ENCODE data around the gene RTKN. TPM values are rescaled to one million over a fixed set of nuclear protein-coding genes. Genes with fewer than 3 reads are reported as not detected.
A peak's percentile ranks its signal among the peaks of the same experiment; 100 is the strongest.
"Not testable (repeated sequence)": the region's sequence is repeated elsewhere in the genome, so short reads cannot be mapped to it uniquely, and the experiment has no call there.

The RTKN gene
- total and polyA plus RNA-seq, 5 donors from 2014 or later = 0.34 to 0.39 (median 0.34) TPM; not detected in 2

GRCh38 chr2:74421221-74421870, 20.4 kb downstream of the RTKN start, which contains the start of the genes C2orf81 and WDR54:
Gene C2orf81 (minus strand): TSS chr2:74421619. CDS start chr2:74421560, 59 bp downstream.
Gene WDR54 (plus strand): TSS chr2:74421730. CDS start chr2:74422154, 424 bp downstream.
- H3K27me3 Mint-ChIP-seq = peaks cover 11% of the 10 kb centered on the region
- H3K27ac Mint-ChIP-seq = peak within 1 kb of the TSS; percentile 96 to 99 (median 99)
- peak; percentile 94 to 97 for ATAC-seq (ENCODE audit: low read depth in 2 of 2)
- H3K9me3 ChIP-seq (ENCODE audit: control insufficient read depth in 2 of 2, low read length in 2 of 2) = no peaks in the 10 kb centered on the region
- no peaks in the 10 kb centered on the region for H3K27me3 ChIP-seq (ENCODE audit: control insufficient read depth, insufficient read depth, low read length)
- H3K4me3 Mint-ChIP-seq = peak within 1 kb of the TSS; percentile 88 to 99 (median 98)
- H3K27ac ChIP-seq (ENCODE audit: insufficient read depth, low read length, poor library complexity, severe bottlenecking) = peak within 1 kb of the TSS; percentile 94
- no peaks in the 10 kb centered on the region for H3K9me3 Mint-ChIP-seq
- peak; percentile 87 to 97 (median 95) for DNase-seq
- peaks cover 5% of the 10 kb centered on the region for H3K36me3 ChIP-seq (ENCODE audit: control insufficient read depth, insufficient read depth, low read length)
- H3K4me1 ChIP-seq (ENCODE audit: control insufficient read depth, insufficient read depth, low read length, poor library complexity, severe bottlenecking) = peaks cover 13% of the 10 kb centered on the region
- peaks cover 6 to 31% (median 15%) of the 10 kb centered on the region in 4 donors for H3K4me1 Mint-ChIP-seq
- H3K36me3 Mint-ChIP-seq = peaks cover 6% of the 10 kb centered on the region
- H3K4me3 ChIP-seq (ENCODE audit: low read depth, low read length) = peak within 1 kb of the TSS; percentile 86

- peak overlapping the region; percentile 32 to 99 (median 94) for H3K27ac Mint-ChIP-seq
- peaks cover 18% of the 10 kb centered on the region for H3K27me3 Mint-ChIP-seq
- H3K4me3 Mint-ChIP-seq = peak overlapping the region; percentile 88 to 99 (median 98)
- not testable (repeated sequence) for H3K27me3 ChIP-seq (ENCODE audit: control insufficient read depth, insufficient read depth, low read length); H3K9me3 ChIP-seq (ENCODE audit: control insufficient read depth in 2 of 2, low read length in 2 of 2); H3K9me3 Mint-ChIP-seq; ATAC-seq (ENCODE audit: low read depth in 2 of 2); H3K36me3 Mint-ChIP-seq; H3K36me3 ChIP-seq (ENCODE audit: control insufficient read depth, insufficient read depth, low read length); DNase-seq
- peak overlapping the region; percentile 94 for H3K27ac ChIP-seq (ENCODE audit: insufficient read depth, low read length, poor library complexity, severe bottlenecking)
- peaks cover 13% of the 10 kb centered on the region for H3K4me1 ChIP-seq (ENCODE audit: control insufficient read depth, insufficient read depth, low read length, poor library complexity, severe bottlenecking)
- H3K4me1 Mint-ChIP-seq = peaks cover 6 to 33% (median 15%) of the 10 kb centered on the region in 4 donors
- peak overlapping the region; percentile 86 for H3K4me3 ChIP-seq (ENCODE audit: low read depth, low read length)
Measured at GRCh38 chr2:74420443-74421103, 21.2 kb downstream of the RTKN start.

GRCh38 chr2:74420006-74420405, 21.7 kb downstream of the RTKN start:
- Mint-ChIP-seq H3K27me3 (peaks cover 18% of the 10 kb centered on the region), H3K4me3 (peak overlapping the region; percentile 70 to 94 (median 85)), H3K4me1 (peaks cover 6 to 37% (median 15%) of the 10 kb centered on the region in 4 donors), H3K36me3 (no peaks in the 10 kb centered on the region), H3K27ac (peak overlapping the region in 2 of 3 donors; percentile 85 to 99), H3K9me3 (no peaks in the 10 kb centered on the region)
- Histone ChIP-seq H3K36me3 (ENCODE audit: control insufficient read depth, insufficient read depth, low read length) (no peaks in the 10 kb centered on the region), H3K27ac (ENCODE audit: insufficient read depth, low read length, poor library complexity, severe bottlenecking) (peak overlapping the region; percentile 47), H3K4me3 (ENCODE audit: low read depth, low read length) (no peak overlapping the region), H3K27me3 (ENCODE audit: control insufficient read depth, insufficient read depth, low read length) (no peaks in the 10 kb centered on the region), H3K9me3 (ENCODE audit: control insufficient read depth in 2 of 2, low read length in 2 of 2) (no peaks in the 10 kb centered on the region), H3K4me1 (ENCODE audit: control insufficient read depth, insufficient read depth, low read length, poor library complexity, severe bottlenecking) (peaks cover 18% of the 10 kb centered on the region)
- DNase-seq (peak in 1 of 3 donors; percentile 26), ATAC-seq (ENCODE audit: low read depth in 2 of 2) (no peak)

GRCh38 chr2:74419345-74419744, 22.4 kb downstream of the RTKN start:
- Mint-ChIP-seq H3K4me1 (peaks cover 6 to 37% (median 15%) of the 10 kb centered on the region in 4 donors), H3K27me3 (peaks cover 18% of the 10 kb centered on the region), H3K4me3 (peak overlapping the region in 2 of 4 donors; percentile 25 to 73), H3K36me3 (no peaks in the 10 kb centered on the region), H3K9me3 (no peaks in the 10 kb centered on the region), H3K27ac (no peak overlapping the region)
- Histone ChIP-seq H3K36me3 (ENCODE audit: control insufficient read depth, insufficient read depth, low read length) (no peaks in the 10 kb centered on the region), H3K4me1 (ENCODE audit: control insufficient read depth, insufficient read depth, low read length, poor library complexity, severe bottlenecking) (peaks cover 24% of the 10 kb centered on the region), H3K9me3 (ENCODE audit: control insufficient read depth in 2 of 2, low read length in 2 of 2) (no peaks in the 10 kb centered on the region), H3K4me3 (ENCODE audit: low read depth, low read length) (no peak overlapping the region), H3K27ac (ENCODE audit: insufficient read depth, low read length, poor library complexity, severe bottlenecking) (no peak overlapping the region), H3K27me3 (ENCODE audit: control insufficient read depth, insufficient read depth, low read length) (no peaks in the 10 kb centered on the region)
- DNase-seq (no peak), ATAC-seq (ENCODE audit: low read depth in 2 of 2) (no peak)

GRCh38 chr2:74418312-74418711, 23.4 kb downstream of the RTKN start:
- Mint-ChIP-seq H3K9me3 (no peaks in the 10 kb centered on the region), H3K4me1 (peaks cover 6 to 44% (median 16%) of the 10 kb centered on the region in 4 donors), H3K27ac (peak overlapping the region in 1 of 3 donors; percentile 62), H3K36me3 (no peaks in the 10 kb centered on the region), H3K4me3 (no peak overlapping the region), H3K27me3 (peaks cover 20% of the 10 kb centered on the region)
- Histone ChIP-seq H3K27me3 (ENCODE audit: control insufficient read depth, insufficient read depth, low read length) (no peaks in the 10 kb centered on the region), H3K36me3 (ENCODE audit: control insufficient read depth, insufficient read depth, low read length) (no peaks in the 10 kb centered on the region), H3K27ac (ENCODE audit: insufficient read depth, low read length, poor library complexity, severe bottlenecking) (no peak overlapping the region), H3K4me3 (ENCODE audit: low read depth, low read length) (no peak overlapping the region), H3K4me1 (ENCODE audit: control insufficient read depth, insufficient read depth, low read length, poor library complexity, severe bottlenecking) (peaks cover 24% of the 10 kb centered on the region), H3K9me3 (ENCODE audit: control insufficient read depth in 2 of 2, low read length in 2 of 2) (no peaks in the 10 kb centered on the region)
- ATAC-seq (ENCODE audit: low read depth in 2 of 2) (no peak), DNase-seq (no peak)

- Histone ChIP-seq H3K4me1 (ENCODE audit: control insufficient read depth, insufficient read depth, low read length, poor library complexity, severe bottlenecking) (peaks cover 24% of the 10 kb centered on the region), H3K27me3 (ENCODE audit: control insufficient read depth, insufficient read depth, low read length) (no peaks in the 10 kb centered on the region), H3K9me3 (ENCODE audit: control insufficient read depth in 2 of 2, low read length in 2 of 2) (no peaks in the 10 kb centered on the region), H3K27ac (ENCODE audit: insufficient read depth, low read length, poor library complexity, severe bottlenecking) (no peak overlapping the region), H3K4me3 (ENCODE audit: low read depth, low read length) (no peak overlapping the region), H3K36me3 (ENCODE audit: control insufficient read depth, insufficient read depth, low read length) (no peaks in the 10 kb centered on the region)
- Mint-ChIP-seq H3K36me3 (no peaks in the 10 kb centered on the region), H3K9me3 (no peaks in the 10 kb centered on the region), H3K4me3 (peak overlapping the region in 1 of 4 donors; percentile 75), H3K4me1 (peaks cover 6 to 44% (median 16%) of the 10 kb centered on the region in 4 donors), H3K27ac (no peak overlapping the region), H3K27me3 (peaks cover 24% of the 10 kb centered on the region)
- no peak for ATAC-seq (ENCODE audit: low read depth in 2 of 2)
- DNase-seq = no peak
Measured at GRCh38 chr2:74417763-74418162, 24.0 kb downstream of the RTKN start.

GRCh38 chr2:74417197-74417596, 24.5 kb downstream of the RTKN start:
- peaks cover 6 to 39% (median 16%) of the 10 kb centered on the region in 4 donors for H3K4me1 Mint-ChIP-seq
- H3K27me3 ChIP-seq (ENCODE audit: control insufficient read depth, insufficient read depth, low read length) = no peaks in the 10 kb centered on the region
- H3K27ac Mint-ChIP-seq = no peak overlapping the region
- DNase-seq (no peak), ATAC-seq (ENCODE audit: low read depth in 2 of 2) (no peak)
- H3K9me3 Mint-ChIP-seq = no peaks in the 10 kb centered on the region
- no peaks in the 10 kb centered on the region for H3K36me3 Mint-ChIP-seq
- no peak overlapping the region for H3K27ac ChIP-seq (ENCODE audit: insufficient read depth, low read length, poor library complexity, severe bottlenecking)
- H3K9me3 ChIP-seq (ENCODE audit: control insufficient read depth in 2 of 2, low read length in 2 of 2) = no peaks in the 10 kb centered on the region
- H3K36me3 ChIP-seq (ENCODE audit: control insufficient read depth, insufficient read depth, low read length) = no peaks in the 10 kb centered on the region
- peaks cover 23% of the 10 kb centered on the region for H3K4me1 ChIP-seq (ENCODE audit: control insufficient read depth, insufficient read depth, low read length, poor library complexity, severe bottlenecking)
- peak overlapping the region in 1 of 4 donors; percentile 11 for H3K4me3 Mint-ChIP-seq
- H3K4me3 ChIP-seq (ENCODE audit: low read depth, low read length) = no peak overlapping the region
- peaks cover 24% of the 10 kb centered on the region for H3K27me3 Mint-ChIP-seq

Data from CD4-positive, CD25-positive, alpha-beta regulatory T cell (primary cell).